HG03521 (cell line): Measurements from ENCODE around the gene LDLRAD4.

Experiments
- ATAC-seq: cut with Tn5 transposase; IDR thresholded peaks from one replicate; pipeline ENCODE4 v1.9.1; 2021; ENCODE audit warnings: mild to moderate bottlenecking, moderate library complexity; ENCODE audit not compliant: unreplicated experiment

Gene LDLRAD4

DNA sequence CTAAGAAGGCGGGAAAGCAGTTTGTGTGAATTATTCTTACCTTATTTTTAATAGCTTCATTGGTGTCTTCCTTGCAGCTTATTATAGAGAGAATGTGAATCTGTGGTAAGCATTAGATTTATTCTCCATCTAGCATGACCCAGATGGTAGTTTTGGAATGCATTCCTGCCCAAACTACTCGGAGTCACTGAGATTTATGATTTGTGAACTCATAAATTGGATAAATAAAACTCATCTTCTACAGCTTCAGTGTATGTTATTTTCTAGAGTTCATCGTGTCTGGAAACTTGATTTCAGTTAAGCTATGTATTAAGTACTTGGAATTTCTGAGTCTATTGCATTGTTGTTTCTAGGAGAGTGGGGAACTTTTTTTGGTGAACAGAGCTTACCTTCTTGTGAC, 337.3 kb downstream of the LDLRAD4 start:
- no peak for ATAC-seq

DNA sequence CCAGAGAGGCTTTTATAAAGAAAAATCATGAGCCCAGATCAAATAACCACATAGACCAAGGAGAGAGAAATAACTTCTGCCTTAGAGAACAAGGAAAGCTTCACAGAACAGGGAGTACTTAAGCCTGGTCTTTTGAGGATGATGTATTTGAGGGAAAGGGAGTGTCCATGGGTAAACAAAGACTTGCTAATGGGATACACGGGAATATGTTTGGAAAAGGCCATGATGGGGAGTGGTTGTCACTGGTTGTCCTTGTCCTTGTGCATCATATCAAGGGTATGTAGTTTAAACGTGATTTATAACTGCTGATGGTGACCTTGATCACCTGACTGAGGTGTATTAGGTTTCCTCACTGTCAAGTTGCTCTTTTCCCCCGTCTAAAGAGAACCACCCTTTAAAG, 337.9 kb downstream of the LDLRAD4 start:
- no peak for ATAC-seq

DNA sequence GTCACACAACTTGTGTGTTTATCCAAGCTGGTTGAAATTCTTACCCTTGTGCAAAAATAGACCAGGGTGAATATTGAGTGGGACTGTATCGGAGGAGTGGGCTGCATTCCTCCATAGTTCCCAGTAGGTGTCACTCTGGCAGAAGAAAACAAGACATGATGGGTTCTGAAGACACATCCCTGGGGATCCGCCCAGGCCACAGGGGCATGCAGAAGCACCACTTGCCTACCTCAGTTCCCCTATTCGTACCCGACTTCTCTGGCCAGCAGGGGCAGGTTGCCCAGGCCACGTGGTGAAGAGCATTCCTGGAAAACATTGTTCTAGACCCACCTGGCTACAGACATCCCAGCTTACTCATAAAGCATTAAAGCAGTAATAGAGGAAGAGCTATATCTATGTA, 339.6 kb downstream of the LDLRAD4 start:
- no peak for ATAC-seq

DNA sequence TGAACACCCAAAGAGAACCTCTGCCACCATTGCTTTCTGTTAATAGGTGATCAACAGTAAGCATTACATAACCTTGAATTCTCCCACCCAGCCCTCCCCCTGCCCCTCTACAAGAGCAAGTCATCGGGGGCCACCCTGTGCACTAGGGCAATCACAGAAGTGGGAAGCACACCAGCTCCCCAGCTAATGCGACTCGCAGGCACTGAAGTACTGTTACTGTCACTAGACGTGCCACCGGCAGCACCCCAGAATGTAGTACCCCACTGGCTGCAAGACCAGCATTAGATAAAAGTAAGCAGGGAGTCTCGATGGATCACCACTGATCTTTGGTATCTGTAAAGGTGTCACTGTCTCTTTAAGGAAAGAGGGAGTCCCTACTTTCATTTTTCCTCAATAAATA, 340.2 kb downstream of the LDLRAD4 start:
- no peak for ATAC-seq

DNA sequence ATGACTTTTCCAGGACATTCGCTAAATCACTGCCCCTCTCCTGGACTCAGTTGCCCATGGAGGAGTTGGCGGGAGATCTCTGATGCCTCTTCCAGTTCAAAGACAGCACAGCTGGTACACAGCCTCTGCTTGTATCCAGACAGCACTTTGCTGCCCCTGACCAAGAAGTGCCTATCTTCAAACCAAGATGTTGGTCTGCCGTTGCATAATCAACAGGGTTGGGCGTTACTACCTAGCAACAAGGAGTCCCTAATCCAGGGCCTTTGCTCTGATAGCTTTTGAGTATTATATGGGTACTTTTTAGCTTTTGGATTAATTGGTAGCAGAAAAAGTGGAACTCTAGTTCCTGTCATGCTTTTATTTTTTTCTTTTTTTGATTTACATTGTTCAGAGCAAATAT, 341.2 kb downstream of the LDLRAD4 start:
- no peak for ATAC-seq

DNA sequence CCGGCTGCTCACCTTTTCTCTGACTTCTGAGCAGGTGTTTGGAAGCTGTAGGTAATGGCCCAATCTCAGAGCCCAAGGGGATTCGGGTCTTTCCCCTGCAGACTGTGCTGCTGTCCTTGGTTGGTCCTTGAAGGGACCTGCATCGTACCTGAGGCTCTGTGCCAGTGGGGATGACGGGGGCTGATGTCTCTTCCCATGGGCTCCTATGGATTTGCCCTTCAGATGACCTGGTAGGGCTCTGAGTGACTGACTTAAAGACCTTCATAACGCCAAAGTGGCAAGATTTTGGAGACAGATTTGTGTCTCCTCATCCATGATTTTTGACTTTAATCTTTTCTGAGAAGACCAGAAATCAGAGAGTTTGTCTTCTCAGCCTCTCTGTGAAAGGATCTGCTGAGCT, 341.7 kb downstream of the LDLRAD4 start:
- ATAC-seq: no peak

DNA sequence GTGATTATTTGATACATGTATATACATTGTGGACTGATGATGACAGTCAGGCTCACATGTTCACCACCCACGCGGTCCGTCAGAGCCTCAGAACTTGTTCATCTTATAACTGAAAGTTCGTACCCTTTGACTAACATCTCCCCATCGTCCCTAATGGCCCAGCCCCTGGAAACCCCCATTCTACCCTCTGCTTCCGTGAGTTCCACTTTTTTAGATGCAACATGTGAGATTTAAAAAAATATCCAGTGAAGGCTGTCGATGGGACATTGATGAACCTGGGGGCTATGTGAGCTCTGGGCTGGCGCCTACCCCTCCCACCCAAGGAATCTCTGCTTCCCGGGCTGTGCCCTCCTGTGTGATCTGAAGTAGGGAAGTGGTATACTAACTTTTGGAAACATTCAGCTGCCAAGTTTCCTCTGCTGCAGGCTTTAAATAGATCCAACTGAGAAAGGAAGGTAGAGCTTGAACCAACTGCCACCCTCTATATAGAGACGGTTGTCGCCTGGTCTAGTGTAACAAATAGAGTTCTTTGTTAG, 344.0 kb downstream of the LDLRAD4 start:
- peak; percentile 47 for ATAC-seq

DNA sequence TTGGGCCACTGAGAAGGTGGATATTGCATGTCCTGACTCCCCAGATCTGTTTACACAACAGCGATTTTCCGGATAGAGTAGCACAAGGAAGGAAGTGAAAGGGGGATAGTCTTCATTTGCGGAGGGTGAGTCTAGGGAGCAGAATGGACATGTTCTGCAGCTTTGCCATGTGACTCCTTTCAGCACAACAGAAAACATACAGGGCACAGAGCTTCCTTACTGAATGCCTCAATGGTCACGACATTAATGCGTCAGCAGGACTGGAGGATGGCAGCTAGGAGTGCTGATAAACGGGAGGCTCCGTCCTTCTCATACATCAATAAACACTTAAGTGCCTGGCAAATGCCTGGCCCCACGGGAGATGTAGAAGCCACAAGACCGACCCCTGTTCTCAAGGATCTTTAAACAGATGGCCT, 344.8 kb downstream of the LDLRAD4 start:
- no peak for ATAC-seq

DNA sequence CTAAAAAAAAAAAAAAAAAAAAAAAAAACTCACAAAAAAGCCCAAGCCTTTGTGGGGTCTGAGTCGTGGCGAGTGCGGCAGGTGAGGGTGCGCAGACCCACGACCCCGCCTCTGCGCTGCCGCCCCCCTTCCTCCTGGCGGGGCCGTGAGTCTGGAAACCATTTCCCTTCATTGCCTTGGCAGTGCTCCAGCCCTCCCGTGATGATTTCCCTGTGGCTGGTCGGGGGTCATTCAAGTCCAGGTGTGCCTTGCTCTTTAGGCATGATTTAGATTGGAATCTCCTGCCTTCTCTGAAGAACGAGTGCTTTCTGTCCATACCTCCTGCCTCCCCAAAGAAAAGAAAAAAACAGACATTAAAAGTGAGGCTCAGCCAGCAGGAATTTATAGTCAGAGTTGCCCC, 346.0 kb downstream of the LDLRAD4 start:
- ATAC-seq: no peak

DNA sequence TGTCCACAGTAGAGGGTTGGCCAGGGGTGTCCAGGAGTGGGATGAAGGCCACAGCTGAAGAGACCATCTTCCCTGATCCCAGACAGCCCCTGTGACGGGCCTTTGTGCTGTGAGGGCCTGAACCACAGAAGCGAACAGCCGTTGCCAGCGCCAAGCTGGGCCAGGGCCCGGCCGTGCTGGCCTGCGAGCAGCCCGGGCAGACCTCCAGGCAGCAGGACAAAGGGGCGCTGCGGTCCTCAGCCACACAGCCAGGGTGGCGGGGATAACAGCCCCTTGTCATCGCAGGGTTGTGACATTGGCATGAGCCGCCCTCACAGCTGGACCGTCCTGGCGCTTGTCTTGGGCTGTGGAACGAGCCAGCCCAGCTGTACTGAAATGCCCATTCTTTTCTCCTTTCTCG, 346.7 kb downstream of the LDLRAD4 start:
- ATAC-seq: no peak

DNA sequence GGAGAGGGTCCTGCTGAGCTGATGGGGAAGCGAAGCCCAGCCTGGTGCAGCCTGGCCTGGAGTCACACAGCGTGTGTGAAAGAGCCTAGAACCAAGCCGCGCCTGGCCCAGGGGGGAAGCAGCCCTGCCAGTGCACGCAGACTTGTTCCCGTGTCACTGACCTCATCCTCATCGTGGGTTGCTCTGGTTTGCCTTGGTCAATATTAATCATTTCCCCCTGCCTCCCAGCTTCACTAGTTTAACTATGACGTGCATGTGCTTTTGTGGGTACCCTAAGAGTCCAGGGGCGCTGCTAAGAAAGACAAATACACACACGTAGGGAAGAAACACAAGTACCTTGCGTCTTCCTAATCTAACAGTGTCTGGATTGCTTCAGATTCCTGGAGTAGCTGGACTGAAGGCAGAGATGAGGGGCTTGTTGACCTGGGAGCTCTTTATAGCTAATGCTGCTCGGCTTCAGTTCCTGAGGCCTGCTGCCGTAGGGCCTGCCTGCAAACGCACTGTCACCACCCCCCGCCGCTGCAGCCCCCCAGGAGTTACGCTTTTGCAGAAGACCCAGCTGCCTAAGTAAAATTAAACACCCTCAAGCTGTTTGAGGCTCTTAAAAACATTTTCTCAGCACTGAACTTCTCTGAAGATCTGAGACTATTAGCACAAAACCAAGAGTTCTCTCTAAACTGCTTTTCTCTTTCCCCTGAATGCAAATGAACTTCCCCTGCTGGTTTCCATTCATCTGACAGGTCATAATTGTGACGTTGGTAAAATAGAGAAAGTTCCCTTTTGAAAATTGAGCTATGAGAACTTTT, 348.6 kb downstream of the LDLRAD4 start:
- ATAC-seq: peak; percentile 52

DNA sequence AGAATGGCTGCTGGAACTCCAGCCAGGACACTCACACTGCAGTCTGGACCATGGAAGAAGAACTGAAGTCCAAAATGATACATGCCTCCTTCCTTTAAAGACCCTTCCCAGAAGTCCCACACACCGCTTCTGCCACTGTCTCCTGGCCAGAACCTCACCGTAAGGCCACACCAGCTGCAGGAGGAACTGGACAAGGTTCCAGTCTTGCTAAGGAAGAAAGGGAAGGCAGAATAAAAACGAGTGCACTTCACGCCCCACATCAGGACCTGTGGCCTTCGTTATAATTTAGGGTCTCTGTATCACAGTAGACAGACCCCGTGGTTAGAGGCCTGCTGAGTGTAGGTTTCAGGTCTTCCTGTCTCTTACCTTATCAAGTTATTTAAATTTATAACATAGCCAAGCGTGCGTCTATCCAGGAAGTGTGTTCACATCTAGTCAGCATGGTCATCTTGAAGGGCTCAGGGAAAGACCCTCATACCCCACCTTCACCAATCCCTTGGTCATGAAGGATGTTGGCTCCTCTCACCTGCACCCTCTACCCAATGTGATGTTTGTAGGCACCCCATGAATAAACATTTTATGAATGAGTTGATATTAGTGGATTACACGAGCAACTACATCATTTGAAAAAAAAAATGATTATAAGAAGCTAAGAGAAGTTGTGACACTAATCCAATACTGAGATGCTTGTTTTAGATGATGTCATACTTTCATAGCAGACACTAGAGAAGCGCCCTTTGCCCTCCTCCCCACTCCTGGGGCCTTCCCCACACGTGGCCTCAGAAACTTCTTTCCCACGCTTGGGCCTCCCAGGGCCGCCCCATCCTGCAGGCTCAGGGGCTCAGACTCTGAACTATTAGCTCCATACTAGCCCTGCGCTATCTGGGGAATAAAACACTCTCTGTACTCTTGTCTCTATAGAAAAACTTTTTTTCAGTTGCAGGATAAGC, 350.2 kb downstream of the LDLRAD4 start:
- peak; percentile 33 for ATAC-seq

DNA sequence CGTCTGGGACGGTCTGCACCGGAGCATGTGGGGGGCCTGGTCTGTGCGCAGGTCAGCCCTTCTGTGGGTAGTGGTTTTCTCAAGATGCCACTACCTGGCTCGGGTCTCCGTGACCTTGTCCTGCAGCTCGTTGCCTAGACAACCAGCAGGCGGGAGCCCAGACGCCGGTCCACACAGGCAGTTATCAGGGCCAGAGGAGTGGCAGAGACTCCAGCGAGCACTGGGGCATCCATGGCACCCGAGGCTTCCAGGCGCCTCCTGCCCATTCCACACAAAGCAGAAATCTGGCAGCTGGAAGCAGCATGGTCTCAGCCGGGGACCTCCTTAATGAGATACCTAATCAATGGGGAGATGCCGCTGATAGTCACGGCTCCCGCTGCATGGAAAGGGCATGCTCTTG, 351.7 kb downstream of the LDLRAD4 start:
- no peak for ATAC-seq

DNA sequence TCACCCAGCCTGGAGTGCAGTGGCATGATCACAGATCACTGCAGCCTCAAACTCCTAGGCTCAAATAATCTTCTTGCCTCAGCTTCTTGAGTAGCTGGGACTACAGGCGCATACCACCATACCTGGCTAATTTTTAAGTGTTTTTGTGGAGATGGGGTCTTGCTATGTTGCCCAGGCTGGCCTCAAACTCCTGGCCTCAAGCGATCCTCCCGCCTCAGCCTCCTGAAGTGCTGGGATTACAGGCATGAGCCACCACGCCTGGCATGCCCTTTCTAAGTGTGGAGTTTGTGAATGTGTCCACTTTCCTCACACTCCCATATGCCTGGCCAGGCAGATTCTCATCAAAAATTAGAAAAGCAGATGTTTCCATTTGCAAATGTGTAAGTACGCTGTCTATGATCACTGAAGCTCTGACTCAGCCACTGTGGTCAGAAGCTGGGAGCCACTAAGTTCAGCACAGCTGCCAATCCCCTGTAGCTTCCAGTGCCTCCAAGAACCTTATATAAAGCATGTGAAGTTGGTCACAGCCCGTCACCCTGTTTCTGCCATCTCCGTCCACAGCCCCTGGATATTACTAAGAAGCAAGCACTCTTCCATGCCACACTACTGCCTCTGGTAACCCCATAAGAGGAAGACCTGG, 352.4 kb downstream of the LDLRAD4 start:
- no peak for ATAC-seq

DNA sequence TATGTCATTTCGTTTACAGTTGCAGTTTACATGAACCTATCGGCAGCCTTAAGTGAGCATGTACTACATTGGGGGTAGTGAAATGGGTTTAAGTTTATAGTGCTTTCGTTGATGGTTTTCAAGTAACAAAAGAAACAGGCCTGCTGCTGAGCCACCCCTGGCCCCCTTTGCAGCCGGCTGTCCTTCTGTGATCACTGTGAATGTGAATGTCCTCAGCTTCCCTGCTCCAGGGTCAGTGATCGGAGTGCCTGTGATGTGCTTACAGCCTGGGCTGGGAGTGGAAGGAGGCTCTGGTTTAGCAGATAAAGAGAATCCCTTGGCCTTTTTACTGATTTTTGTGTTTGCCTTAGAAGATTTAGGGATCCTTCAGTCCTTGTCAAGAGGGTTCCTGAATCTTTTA, 353.6 kb downstream of the LDLRAD4 start:
- no peak for ATAC-seq

DNA sequence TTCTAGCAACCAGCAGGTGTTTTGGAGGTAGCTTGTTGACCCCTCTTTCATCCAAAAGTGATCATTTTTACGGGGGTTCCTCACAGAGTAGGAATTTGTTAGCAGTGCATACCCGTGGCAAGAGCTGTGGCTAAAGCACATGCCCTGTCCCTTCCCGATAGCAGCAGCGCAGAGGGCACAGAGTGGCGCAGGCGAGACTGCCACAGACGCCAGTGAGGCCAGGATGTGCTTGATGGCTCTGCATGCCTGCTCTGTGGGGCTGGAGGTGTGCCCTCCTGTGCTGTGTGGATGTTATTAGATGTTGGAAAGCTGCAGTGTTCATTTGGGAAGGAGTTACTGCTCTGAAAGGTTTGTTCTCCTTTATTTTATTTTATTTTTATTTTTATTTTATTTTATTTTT, 354.2 kb downstream of the LDLRAD4 start:
- no peak for ATAC-seq

DNA sequence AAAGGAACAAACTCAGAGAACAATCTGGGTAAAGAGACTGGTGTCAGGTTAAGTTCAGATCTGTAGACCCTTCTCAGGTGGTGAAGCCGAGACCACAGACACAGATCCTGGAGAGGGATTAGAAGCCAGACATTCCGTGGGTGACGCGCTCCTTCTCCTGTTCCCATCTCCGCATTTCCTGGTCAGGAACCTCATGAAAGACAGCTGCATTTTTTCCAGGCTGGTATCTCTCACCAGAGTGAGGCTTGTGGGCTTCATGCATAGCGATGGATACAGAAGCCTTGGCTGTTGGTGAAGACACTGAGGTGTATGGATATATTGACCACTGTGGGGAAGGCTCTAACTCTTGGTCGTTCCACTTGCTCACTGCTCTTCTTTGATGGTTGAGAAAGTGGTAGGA, 355.2 kb downstream of the LDLRAD4 start:
- no peak for ATAC-seq

DNA sequence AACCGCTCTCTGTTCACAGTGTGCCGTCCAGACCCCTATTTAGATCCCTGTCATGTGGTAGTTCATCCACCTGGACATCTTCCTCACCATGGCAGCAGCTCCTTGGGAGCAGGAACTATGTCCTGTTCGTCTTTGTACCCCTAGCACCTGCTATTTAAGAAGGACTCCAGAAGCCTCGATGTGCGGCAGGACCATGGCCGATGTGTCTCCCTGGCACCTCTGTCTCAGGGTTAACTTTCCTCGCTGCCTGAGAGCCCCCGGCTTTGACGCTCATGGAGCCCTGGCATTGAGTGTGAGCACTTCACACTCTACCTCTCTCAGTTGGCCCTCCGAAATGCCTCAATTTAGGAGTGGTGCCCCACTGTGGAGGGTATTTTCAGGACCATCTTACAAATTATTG, 355.8 kb downstream of the LDLRAD4 start:
- ATAC-seq: no peak

DNA sequence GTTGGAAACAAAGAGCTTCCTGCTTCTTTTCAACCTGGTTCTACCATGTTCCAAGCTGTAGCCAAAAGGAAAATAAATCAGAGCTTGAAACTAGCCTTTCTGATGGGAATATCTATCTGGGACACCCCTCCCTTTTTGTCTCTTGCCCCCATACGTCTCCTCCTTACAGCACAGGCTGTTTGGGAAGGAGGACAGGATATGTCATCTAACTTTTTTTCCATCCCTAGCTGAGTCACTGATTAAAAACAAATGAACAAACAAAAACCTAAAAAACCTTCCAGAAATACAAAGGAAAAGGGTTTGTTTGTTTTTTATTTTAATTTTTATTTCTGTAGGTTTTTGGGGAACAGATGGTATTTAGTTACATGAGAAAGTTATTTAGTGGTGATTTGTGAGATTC, 356.2 kb downstream of the LDLRAD4 start:
- ATAC-seq: no peak

DNA sequence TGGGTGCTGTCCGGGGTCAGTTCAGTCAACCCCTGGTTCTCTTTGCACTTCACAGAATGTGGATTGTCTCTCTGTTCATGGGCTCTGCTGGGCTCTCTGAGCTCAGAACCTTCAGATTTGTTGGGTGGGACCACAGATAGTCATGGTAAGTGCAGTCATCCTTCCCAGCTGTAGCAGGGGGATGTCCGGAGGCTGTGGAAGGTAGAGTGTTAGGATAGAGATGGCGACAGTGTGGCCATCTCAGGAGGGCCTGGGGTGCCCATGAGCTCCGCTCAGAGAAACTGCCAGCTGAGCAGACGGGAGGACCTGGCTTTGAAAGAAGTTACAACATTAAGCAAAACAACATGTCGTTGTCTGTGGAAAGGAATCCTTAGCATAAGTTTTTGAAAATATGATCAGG, 358.0 kb downstream of the LDLRAD4 start:
- ATAC-seq: peak; percentile 10

DNA sequence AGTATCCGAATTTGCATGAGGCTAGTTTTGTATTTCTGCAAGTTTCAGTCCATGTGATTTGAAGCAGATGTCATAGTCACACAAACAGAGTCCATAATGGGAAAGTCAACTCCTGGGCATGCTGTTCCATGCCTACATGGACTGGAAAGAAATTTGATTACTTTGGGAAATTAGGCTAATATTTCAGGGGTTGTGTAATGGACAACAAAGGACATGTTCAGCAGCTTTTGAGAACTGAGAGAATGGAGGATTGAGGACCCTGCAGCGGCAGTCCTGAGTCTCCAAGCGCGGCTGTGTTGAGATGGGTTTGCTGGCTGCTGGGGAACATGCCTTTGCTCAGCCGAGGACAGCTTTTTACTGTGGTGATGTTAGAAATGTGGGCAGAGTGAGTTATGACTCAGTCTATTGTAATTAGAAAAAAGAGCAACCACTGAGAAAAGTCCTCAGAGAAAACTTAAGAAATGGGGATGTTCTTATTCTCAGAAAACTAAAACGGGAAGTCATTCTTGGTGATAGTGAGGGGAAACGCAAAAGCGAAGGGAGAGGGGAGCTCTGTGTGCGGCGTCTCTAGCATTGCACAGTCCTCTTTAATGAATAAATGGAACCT, 358.6 kb downstream of the LDLRAD4 start:
- peak; percentile 70 for ATAC-seq
